Measurements from ENCODE around the gene CHAMP1. TPM values are rescaled to one million over a fixed set of nuclear protein-coding genes. Genes with fewer than 3 reads are reported as not detected.

CHAMP1 gene
- total and polyA plus RNA-seq, 2 experiments from 2014 or later = 26.9 to 33.5 TPM

GRCh38 chr13:114320065-114320464 is 5.8 kb downstream of the CHAMP1 start:
- H4K20me1 ChIP-seq (ENCODE audit: insufficient read depth) = peaks cover 14% of the 10 kb centered on the region
- H3K9ac ChIP-seq = no peak overlapping the region
- no peaks in the 10 kb centered on the region for H3K9me2 ChIP-seq (ENCODE audit: insufficient read depth)
- peak overlapping the region; percentile 44 for H3K4me2 ChIP-seq (ENCODE audit: unreplicated experiment)
- peak overlapping the region; percentile 73 for H3K27ac ChIP-seq
- H3F3A ChIP-seq (ENCODE audit: insufficient read depth) = peaks cover 37% of the 10 kb centered on the region
- no peaks in the 10 kb centered on the region for H3K9me3 ChIP-seq (ENCODE audit: low read depth)
- peaks cover 97% of the 10 kb centered on the region for H3K79me2 ChIP-seq (ENCODE audit: insufficient read depth)
- TF ChIP-seq EZH2phosphoT487 (IDR thresholded peaks at IDR 0.05; ENCODE audit: insufficient read depth, low read depth) (no peak), EZH2 (IDR thresholded peaks at IDR 0.05; ENCODE audit: insufficient read depth, poor library complexity, severe bottlenecking) (no peak)
- peak; percentile 24 for DNase-seq
- H3K4me1 ChIP-seq (ENCODE audit: insufficient read depth) = peaks cover 43% of the 10 kb centered on the region
- H3K36me3 ChIP-seq (ENCODE audit: low read depth) = peaks cover 40% of the 10 kb centered on the region
- in situ Hi-C loops (cut with MboI) = no loop called here
- H2AFZ ChIP-seq = no peak overlapping the region
- H3K4me3 ChIP-seq = peak overlapping the region; percentile 54
- no peaks in the 10 kb centered on the region for H3K27me3 ChIP-seq (replicated peaks; ENCODE audit: insufficient read depth)

DNA sequence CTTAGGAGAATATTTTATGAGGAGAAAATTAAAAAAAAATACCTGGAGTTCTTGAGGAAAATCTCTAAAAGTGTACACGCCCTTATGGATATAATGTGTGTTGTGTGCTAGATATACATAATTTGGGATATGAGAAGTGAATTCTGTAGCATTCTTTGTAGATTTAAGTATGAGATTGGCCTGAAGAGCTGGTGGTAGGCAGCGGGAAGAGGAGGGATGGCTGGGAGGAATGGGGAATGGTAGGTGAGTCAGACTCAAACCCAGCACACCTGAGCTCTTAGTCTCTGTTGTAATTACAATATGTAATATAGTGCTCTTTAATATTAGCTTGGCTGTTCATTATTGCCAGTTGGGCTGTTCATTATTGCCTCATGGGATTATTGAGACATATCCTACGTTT is 7.0 kb downstream of the CHAMP1 start:
- Histone ChIP-seq H3K9me3 (ENCODE audit: low read depth) (no peaks in the 10 kb centered on the region), H3K36me3 (ENCODE audit: low read depth) (peaks cover 52% of the 10 kb centered on the region), H3K27me3 (replicated peaks; ENCODE audit: insufficient read depth) (no peaks in the 10 kb centered on the region), H3K4me2 (ENCODE audit: unreplicated experiment) (no peak overlapping the region), H4K20me1 (ENCODE audit: insufficient read depth) (peaks cover 10% of the 10 kb centered on the region; the same call in 1 of the 2 replicates), H3K27ac (no peak overlapping the region), H3F3A (ENCODE audit: insufficient read depth) (peaks cover 42% of the 10 kb centered on the region), H2AFZ (no peak overlapping the region), H3K9ac (no peak overlapping the region), H3K9me2 (ENCODE audit: insufficient read depth) (no peaks in the 10 kb centered on the region), H3K79me2 (ENCODE audit: insufficient read depth) (peaks cover 97% of the 10 kb centered on the region), H3K4me3 (no peak overlapping the region), H3K4me1 (ENCODE audit: insufficient read depth) (peaks cover 32% of the 10 kb centered on the region)
- in situ Hi-C loops (cut with MboI) = no loop called here
- no peak for DNase-seq
- 99 to 100% methylated on average over 3 of the region's 3 CpGs for WGBS, 2 experiments (ENCODE audit: low coverage in 1 of 2, low lambda C conversion rate in 2 of 2, missing lambda C conversion rate in 2 of 2)
- TF ChIP-seq EZH2 (IDR thresholded peaks at IDR 0.05; ENCODE audit: insufficient read depth, poor library complexity, severe bottlenecking) = no peak
- TF ChIP-seq EZH2phosphoT487 (IDR thresholded peaks at IDR 0.05; ENCODE audit: insufficient read depth, low read depth) = no peak

GRCh38 chr13:114323349-114323748 is 9.0 kb downstream of the CHAMP1 start:
- DNase-seq = no peak
- H3K4me3 ChIP-seq = no peak overlapping the region
- in situ Hi-C loops (cut with MboI) = no loop called here
- H3K9me2 ChIP-seq (ENCODE audit: insufficient read depth) = no peaks in the 10 kb centered on the region
- H3K4me2 ChIP-seq (ENCODE audit: unreplicated experiment) = no peak overlapping the region
- no peak for TF ChIP-seq EZH2 (IDR thresholded peaks at IDR 0.05; ENCODE audit: insufficient read depth, poor library complexity, severe bottlenecking)
- TF ChIP-seq EZH2phosphoT487 (IDR thresholded peaks at IDR 0.05; ENCODE audit: insufficient read depth, low read depth) = no peak
- H4K20me1 ChIP-seq (ENCODE audit: insufficient read depth) = peaks cover 6% of the 10 kb centered on the region; the same call in 1 of the 2 replicates
- no peaks in the 10 kb centered on the region for H3K9me3 ChIP-seq (ENCODE audit: low read depth)
- no peak overlapping the region for H3K27ac ChIP-seq
- WGBS, 2 experiments (ENCODE audit: low coverage in 1 of 2, low lambda C conversion rate in 2 of 2, missing lambda C conversion rate in 2 of 2) = 82 to 84% methylated on average over 2 of the region's 2 CpGs
- H2AFZ ChIP-seq = no peak overlapping the region
- peaks cover 87% of the 10 kb centered on the region for H3K79me2 ChIP-seq (ENCODE audit: insufficient read depth)
- H3K36me3 ChIP-seq (ENCODE audit: low read depth) = peaks cover 63% of the 10 kb centered on the region
- H3K27me3 ChIP-seq (replicated peaks; ENCODE audit: insufficient read depth) = no peaks in the 10 kb centered on the region
- no peak overlapping the region for H3K9ac ChIP-seq
- H3K4me1 ChIP-seq (ENCODE audit: insufficient read depth) = peaks cover 21% of the 10 kb centered on the region
- peaks cover 33% of the 10 kb centered on the region for H3F3A ChIP-seq (ENCODE audit: insufficient read depth)

DNA sequence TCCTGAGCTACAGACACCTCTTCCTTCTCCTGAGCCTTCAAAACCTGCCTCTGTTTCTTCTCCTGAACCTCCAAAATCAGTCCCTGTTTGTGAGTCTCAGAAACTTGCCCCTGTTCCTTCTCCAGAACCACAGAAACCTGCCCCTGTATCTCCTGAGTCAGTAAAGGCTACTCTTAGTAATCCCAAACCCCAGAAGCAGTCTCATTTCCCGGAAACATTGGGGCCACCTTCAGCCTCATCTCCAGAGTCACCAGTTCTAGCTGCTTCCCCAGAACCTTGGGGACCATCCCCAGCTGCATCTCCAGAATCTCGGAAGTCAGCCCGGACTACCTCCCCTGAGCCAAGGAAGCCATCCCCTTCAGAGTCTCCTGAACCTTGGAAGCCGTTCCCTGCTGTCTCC is 10.0 kb downstream of the CHAMP1 start:
- Histone ChIP-seq H3K9me3 (ENCODE audit: low read depth) (no peaks in the 10 kb centered on the region), H3K4me3 (no peak overlapping the region), H2AFZ (no peak overlapping the region), H3K4me2 (ENCODE audit: unreplicated experiment) (no peak overlapping the region), H3K9ac (no peak overlapping the region), H3K9me2 (ENCODE audit: insufficient read depth) (no peaks in the 10 kb centered on the region), H3K79me2 (ENCODE audit: insufficient read depth) (peaks cover 78% of the 10 kb centered on the region), H3K27me3 (replicated peaks; ENCODE audit: insufficient read depth) (no peaks in the 10 kb centered on the region), H4K20me1 (ENCODE audit: insufficient read depth) (no peaks in the 10 kb centered on the region; the same call in 1 of the 2 replicates), H3K4me1 (ENCODE audit: insufficient read depth) (peaks cover 11% of the 10 kb centered on the region), H3K27ac (no peak overlapping the region), H3K36me3 (ENCODE audit: low read depth) (peaks cover 63% of the 10 kb centered on the region), H3F3A (ENCODE audit: insufficient read depth) (peaks cover 23% of the 10 kb centered on the region)
- DNase-seq = no peak
- no peak for TF ChIP-seq EZH2 (IDR thresholded peaks at IDR 0.05; ENCODE audit: insufficient read depth, poor library complexity, severe bottlenecking)
- TF ChIP-seq EZH2phosphoT487 (IDR thresholded peaks at IDR 0.05; ENCODE audit: insufficient read depth, low read depth) = no peak
- in situ Hi-C loops (cut with MboI) = no loop called here
- 88 to 98% methylated on average over 4 of the region's 4 CpGs for WGBS, 2 experiments (ENCODE audit: low coverage in 1 of 2, low lambda C conversion rate in 2 of 2, missing lambda C conversion rate in 2 of 2)

- H3K4me3 ChIP-seq = no peak overlapping the region
- no peaks in the 10 kb centered on the region for H3K4me1 ChIP-seq (ENCODE audit: insufficient read depth)
- H3K9me2 ChIP-seq (ENCODE audit: insufficient read depth) = no peaks in the 10 kb centered on the region
- H3F3A ChIP-seq (ENCODE audit: insufficient read depth) = peaks cover 12% of the 10 kb centered on the region
- no peak overlapping the region for H3K4me2 ChIP-seq (ENCODE audit: unreplicated experiment)
- no peak overlapping the region for H2AFZ ChIP-seq
- DNase-seq = no peak
- H4K20me1 ChIP-seq (ENCODE audit: insufficient read depth) = no peaks in the 10 kb centered on the region
- H3K9me3 ChIP-seq (ENCODE audit: low read depth) = no peaks in the 10 kb centered on the region
- H3K36me3 ChIP-seq (ENCODE audit: low read depth) = peaks cover 63% of the 10 kb centered on the region
- no peaks in the 10 kb centered on the region for H3K27me3 ChIP-seq (replicated peaks; ENCODE audit: insufficient read depth)
- no peak overlapping the region for H3K27ac ChIP-seq
- H3K9ac ChIP-seq = no peak overlapping the region
- 89 to 99% methylated on average over 3 of the region's 3 CpGs for WGBS, 2 experiments (ENCODE audit: low coverage in 1 of 2, low lambda C conversion rate in 2 of 2, missing lambda C conversion rate in 2 of 2)
- H3K79me2 ChIP-seq (ENCODE audit: insufficient read depth) = peaks cover 66% of the 10 kb centered on the region
- TF ChIP-seq EZH2phosphoT487 (IDR thresholded peaks at IDR 0.05; ENCODE audit: insufficient read depth, low read depth) (no peak), EZH2 (IDR thresholded peaks at IDR 0.05; ENCODE audit: insufficient read depth, poor library complexity, severe bottlenecking) (no peak)
- in situ Hi-C loops (cut with MboI) = no loop called here
These were observed 11.4 kb downstream of the CHAMP1 start for GRCh38 chr13:114325729-114326128.
